ENCODE measurements around the gene PDCD6IP. TPM values are rescaled to one million over a fixed set of nuclear protein-coding genes. Genes with fewer than 3 reads are reported as not detected.

PDCD6IP gene
- total RNA-seq, 1 donor from 2014 or later, result 134 TPM

- intact Hi-C loops (cut with DNase I), result no loop called here
Measured at GRCh38 chr3:33909547-33909946, 111.1 kb downstream of the PDCD6IP start.

GRCh38 chr3:33910031-33910430 lies 111.6 kb downstream of the PDCD6IP start:
- intact Hi-C loops (cut with DNase I), result no loop called here
- no peak for DNase-seq (ENCODE audit: low spot score)

More at GRCh38 chr3:33909547-33909946, 111.1 kb downstream of the PDCD6IP start:
- no peak for DNase-seq (ENCODE audit: low spot score)

DNA sequence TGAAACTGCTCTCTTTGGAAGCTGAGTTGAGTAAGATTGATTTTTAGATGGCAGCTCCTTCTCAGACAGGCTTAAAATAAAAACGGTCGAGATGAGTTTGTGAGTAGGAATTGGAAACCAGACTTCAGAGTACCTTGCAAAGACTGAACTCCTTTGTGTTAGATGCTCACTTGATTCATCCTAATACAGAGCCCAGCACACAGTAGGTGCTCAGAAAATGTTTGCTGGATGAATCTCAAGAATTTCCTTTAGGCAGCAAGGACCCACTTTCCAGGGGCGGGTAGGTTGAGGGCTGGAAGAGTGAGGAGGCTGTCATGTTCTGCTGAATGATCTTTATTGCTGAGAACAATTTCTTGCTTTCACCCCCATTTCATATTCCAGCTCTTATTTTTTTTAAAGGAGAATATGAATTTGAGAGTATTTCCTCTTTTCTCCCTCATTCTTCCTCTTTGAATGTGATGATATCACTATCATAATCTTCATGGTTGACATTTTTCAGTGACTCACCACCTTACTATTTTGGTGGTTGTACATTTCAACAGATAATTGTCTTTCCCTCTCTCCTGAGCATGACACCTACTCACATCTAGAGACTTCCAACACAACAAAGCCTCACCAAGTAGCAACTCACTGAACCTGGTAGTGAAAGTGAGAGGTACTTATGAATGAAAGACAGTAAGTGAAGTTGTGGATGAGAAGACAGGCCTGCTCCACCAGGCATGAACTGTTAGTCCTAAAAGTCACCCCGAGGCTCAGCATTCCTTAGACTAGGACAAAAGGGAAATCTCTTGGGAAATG lies 113.3 kb downstream of the PDCD6IP start:
- intact Hi-C loops (cut with DNase I), result no loop called here
- DNase-seq (ENCODE audit: low spot score), result no peak

DNA sequence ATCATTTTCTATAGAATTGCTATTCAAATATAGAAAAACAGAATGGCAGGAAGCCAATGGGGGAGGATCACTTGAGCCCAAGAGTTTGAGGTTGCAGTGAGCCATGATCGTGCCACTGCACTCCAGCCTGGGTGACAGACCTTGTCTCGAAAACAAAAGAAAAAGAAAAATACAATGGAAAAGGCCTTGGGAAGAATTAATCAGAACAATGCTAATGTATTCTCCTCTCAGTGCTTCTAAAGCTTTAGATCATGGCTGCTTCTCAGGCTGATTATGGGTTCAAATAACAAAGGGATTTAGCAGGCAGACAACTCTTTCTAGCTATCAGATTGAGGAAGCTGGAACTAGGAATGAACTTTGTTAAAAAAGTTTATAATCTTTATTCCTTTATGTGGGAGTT lies 115.8 kb downstream of the PDCD6IP start:
- DNase-seq (ENCODE audit: low spot score), result no peak
- intact Hi-C loops (cut with DNase I), result no loop called here

GRCh38 chr3:33914731-33915379 lies 116.4 kb downstream of the PDCD6IP start:
- no peak for DNase-seq (ENCODE audit: low spot score)
- intact Hi-C loops (cut with DNase I), result no loop called here

- intact Hi-C loops (cut with DNase I), result no loop called here
- DNase-seq (ENCODE audit: low spot score), result no peak
Measured at GRCh38 chr3:33915796-33916546, 117.5 kb downstream of the PDCD6IP start.

- no peak for DNase-seq (ENCODE audit: low spot score)
- intact Hi-C loops (cut with DNase I), result no loop called here
Measured at GRCh38 chr3:33918126-33918756, 119.8 kb downstream of the PDCD6IP start.

Other genes with a start within 250 kb of the PDCD6IP start
- gene CLASP2, start 80.4 kb upstream of the PDCD6IP start, total RNA-seq, result 70.1 TPM

Measured in cardiac septum (tissue), 1 donor.